H9 (cell line): ENCODE results near the gene RNF180. TPM values are rescaled to one million over a fixed set of nuclear protein-coding genes. Genes with fewer than 3 reads are reported as not detected.

Experiments
- DNase-seq: peaks from one replicate; pipeline ENCODE4 v3.0.0-alpha.2; 2017
- H2AFZ ChIP-seq: one replicate; pipeline ENCODE4 v1.6.1; 2013; ENCODE audit warnings: mild to moderate bottlenecking, low read length, control low read depth, moderate library complexity
- H2AK5ac ChIP-seq: 2 replicates; pipeline ENCODE4 v1.6.1; 2013; ENCODE audit warnings: low read length, control low read depth, mixed read lengths; ENCODE audit not compliant: insufficient read length
- H2BK120ac ChIP-seq: one replicate; pipeline ENCODE4 v1.6.1; 2013; ENCODE audit warnings: low read depth, mild to moderate bottlenecking, low read length, control low read depth, inconsistent platforms; ENCODE audit not compliant: poor library complexity, severe bottlenecking
- H2BK12ac ChIP-seq: 2 replicates; pipeline ENCODE4 v1.6.1; 2013; ENCODE audit warnings: low read length, control low read depth, mixed read lengths, low read depth; ENCODE audit not compliant: insufficient read length
- H2BK15ac ChIP-seq: 2 replicates; pipeline ENCODE4 v1.6.1; 2013; ENCODE audit warnings: low read depth, low read length, control low read depth
- H2BK20ac ChIP-seq: one replicate; pipeline ENCODE4 v1.6.1; 2013; ENCODE audit warnings: low read depth, mild to moderate bottlenecking, low read length, control low read depth, inconsistent platforms; ENCODE audit not compliant: poor library complexity, severe bottlenecking
- H2BK5ac ChIP-seq: 2 replicates; pipeline ENCODE4 v1.6.1; 2013; ENCODE audit warnings: low read length, control low read depth, mixed read lengths; ENCODE audit not compliant: insufficient read length
- H3K14ac ChIP-seq: 2 replicates; pipeline ENCODE4 v1.6.1; 2013; ENCODE audit warnings: low read length, control low read depth; ENCODE audit not compliant: insufficient read depth
- H3K18ac ChIP-seq: 2 replicates; pipeline ENCODE4 v1.6.1; 2013; ENCODE audit warnings: low read depth, mild to moderate bottlenecking, mixed read lengths, low read length, control low read depth; ENCODE audit not compliant: insufficient read length
- H3K23ac ChIP-seq: 2 replicates; pipeline ENCODE4 v1.6.1; 2013; ENCODE audit warnings: low read length, control low read depth, mixed read lengths, low read depth; ENCODE audit not compliant: insufficient read length
- H3K23me2 ChIP-seq: 2 replicates; pipeline ENCODE4 v1.6.1; 2013; ENCODE audit warnings: low read depth, mild to moderate bottlenecking, mixed read lengths, low read length, control low read depth; ENCODE audit not compliant: insufficient read length, poor library complexity, severe bottlenecking
- H3K27ac ChIP-seq: 2 replicates; pipeline ENCODE4 v1.5.1; 2013; ENCODE audit warnings: low read length, control low read depth, mixed read lengths, low read depth; ENCODE audit not compliant: insufficient read length
- H3K27me3 ChIP-seq: 2 replicates; pipeline ENCODE4 v1.6.1; 2013; ENCODE audit warnings: low read length, control low read depth, inconsistent platforms; ENCODE audit not compliant: insufficient read depth
- H3K4ac ChIP-seq: 2 replicates; pipeline ENCODE4 v1.6.1; 2013; ENCODE audit warnings: low read depth, mild to moderate bottlenecking, control low read depth, inconsistent platforms, low read length, moderate library complexity
- H3K4me1 ChIP-seq: 2 replicates; pipeline ENCODE4 v1.6.1; 2013; ENCODE audit warnings: low read length, control low read depth, inconsistent platforms; ENCODE audit not compliant: insufficient read depth
- H3K4me2 ChIP-seq: 2 replicates; pipeline ENCODE4 v1.6.1; 2013; ENCODE audit warnings: low read length, control low read depth, mixed read lengths; ENCODE audit not compliant: insufficient read length, insufficient read depth
- H3K56ac ChIP-seq: 2 replicates; pipeline ENCODE4 v1.6.1; 2013; ENCODE audit warnings: low read depth, mild to moderate bottlenecking, mixed read lengths, low read length, control low read depth; ENCODE audit not compliant: insufficient read length
- H3K79me1 ChIP-seq: 2 replicates; pipeline ENCODE4 v1.6.1; 2013; ENCODE audit warnings: low read depth, mild to moderate bottlenecking, moderate library complexity, low read length, control low read depth, inconsistent platforms; ENCODE audit not compliant: insufficient read depth, poor library complexity, severe bottlenecking
- H3K79me2 ChIP-seq: 2 replicates; pipeline ENCODE4 v1.6.1; 2013; ENCODE audit warnings: low read length, control low read depth, inconsistent platforms; ENCODE audit not compliant: insufficient read depth
- H3K9ac ChIP-seq: 2 replicates; pipeline ENCODE4 v1.6.1; 2013; ENCODE audit warnings: low read length, control low read depth, mixed read lengths; ENCODE audit not compliant: insufficient read length; ENCODE audit errors: extremely low read depth
- H3K9me3 ChIP-seq: one replicate; pipeline ENCODE4 v1.6.1; 2013; ENCODE audit warnings: low read depth, low read length, inconsistent platforms; ENCODE audit not compliant: control insufficient read depth
- H3T11ph ChIP-seq: one replicate; pipeline ENCODE4 v1.6.1; 2013; ENCODE audit warnings: mild to moderate bottlenecking, low read length, control low read depth, inconsistent platforms
- H4K20me1 ChIP-seq: one replicate; pipeline ENCODE4 v1.6.1; 2013; ENCODE audit not compliant: control insufficient read depth, insufficient read length, insufficient read depth
- H4K5ac ChIP-seq: 2 replicates; pipeline ENCODE4 v1.6.1; 2013; ENCODE audit warnings: low read depth, mild to moderate bottlenecking, mixed read lengths, low read length, control low read depth; ENCODE audit not compliant: insufficient read length
- H4K8ac ChIP-seq: replicated peaks from 2 replicates; pipeline ENCODE4 v1.6.1; 2013; ENCODE audit warnings: low read length, control low read depth, mixed read lengths, low read depth; ENCODE audit not compliant: insufficient read length
- H4K91ac ChIP-seq: 2 replicates; pipeline ENCODE4 v1.6.1; 2013; ENCODE audit warnings: low read depth, mild to moderate bottlenecking, moderate library complexity, mixed read lengths, low read length, control low read depth; ENCODE audit not compliant: insufficient read length
- H3K27ac Mint-ChIP-seq, 3 experiments: 2 replicates in 2 of 3; 3 replicates in 1 of 3; pipeline ENCODE4 v1.8.0; 2020 to 2021; ENCODE audit warnings: mixed read lengths in 3 of 3, mild to moderate bottlenecking in 1 of 3, moderate library complexity in 1 of 3
- H3K27me3 Mint-ChIP-seq: 2 replicates; pipeline ENCODE4 v1.8.0; 2021; ENCODE audit warnings: low read depth, mild to moderate bottlenecking, moderate library complexity, mixed read lengths
- H3K36me3 Mint-ChIP-seq, 3 experiments: 2 replicates in 2 of 3; 3 replicates in 1 of 3; pipeline ENCODE4 v1.8.0; 2020 to 2021; ENCODE audit warnings: low read depth in 3 of 3, mixed read lengths in 3 of 3; ENCODE audit not compliant: insufficient read depth in 1 of 3
- H3K4me1 Mint-ChIP-seq, 2 experiments: 2 replicates each; pipeline ENCODE4 v1.8.0; 2020; ENCODE audit warnings: mixed read lengths in 2 of 2
- H3K4me3 Mint-ChIP-seq, 2 experiments: 2 replicates in 1 of 2; 3 replicates in 1 of 2; pipeline ENCODE4 v1.8.0; 2020 to 2021; ENCODE audit warnings: mild to moderate bottlenecking in 2 of 2, mixed read lengths in 2 of 2, moderate library complexity in 1 of 2
- H3K9me3 Mint-ChIP-seq, 2 experiments: 2 replicates in 1 of 2; 3 replicates in 1 of 2; pipeline ENCODE4 v1.8.0; 2020; ENCODE audit warnings: mild to moderate bottlenecking in 2 of 2, mixed read lengths in 2 of 2, moderate library complexity in 1 of 2
- CTCF ChIP-seq: fragments of 200-600 bp; sonication (generic); conservative IDR thresholded peaks from 3 replicates; pipeline ENCODE4 v1.8.0; 2021; ENCODE audit warnings: antibody characterized with exemption, mild to moderate bottlenecking
- WGBS: extraction: QIAGEN DNeasy Blood & Tissue Kit; methylation state at CpG from one replicate; pipeline ENCODE4 v1.1.7; 2013; ENCODE audit warnings: missing lambda C conversion rate, low lambda C conversion rate, mixed read lengths; ENCODE audit not compliant: insufficient read length; ENCODE audit errors: extremely low coverage; 5-methylcytosine and 5-hydroxymethylcytosine counted together
- total RNA-seq: library from RNA; stranded (reverse); gene quantifications from 2 replicates; pipeline ENCODE4 v1.2.1, GENCODE V29; 2021

RNF180 gene
- total RNA-seq, 1 experiment from 2014 or later, result 2.5 TPM

DNA sequence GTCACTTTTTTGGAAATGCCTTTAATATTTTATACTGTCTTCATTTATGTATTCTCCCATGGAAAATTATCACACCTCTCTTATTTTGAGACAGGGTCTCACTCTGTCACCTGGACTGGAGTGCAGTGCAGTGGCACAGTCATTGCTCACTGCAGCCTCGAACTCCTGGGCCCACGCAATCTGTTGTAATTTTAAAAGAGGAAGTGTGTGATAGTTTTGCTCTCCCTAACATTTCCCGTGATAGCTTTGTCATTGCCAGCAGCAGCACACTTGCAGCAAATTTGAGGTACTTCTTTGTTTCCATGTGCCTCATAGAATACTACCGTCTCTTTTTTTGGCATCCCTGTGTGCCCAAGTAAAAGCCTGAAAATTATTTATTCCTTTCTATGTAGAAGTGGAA is 103.5 kb downstream of the RNF180 start:
- DNase-seq, result no peak
- Histone ChIP-seq H4K5ac (no peak overlapping the region), H3K79me2 (no peaks in the 10 kb centered on the region), H3K79me1 (no peaks in the 10 kb centered on the region), H3K4ac (no peak overlapping the region), H3T11ph (no peak overlapping the region), H3K4me2 (no peak overlapping the region), H2AK5ac (no peak overlapping the region), H3K9me3 (no peaks in the 10 kb centered on the region), H2BK20ac (no peak overlapping the region), H3K56ac (no peak overlapping the region), H4K91ac (no peak overlapping the region), H3K27ac (no peak overlapping the region), H3K27me3 (no peaks in the 10 kb centered on the region), H2AFZ (no peak overlapping the region), H2BK15ac (no peak overlapping the region), H2BK12ac (no peak overlapping the region), H4K8ac (no peak overlapping the region), H3K14ac (no peak overlapping the region), H2BK5ac (no peak overlapping the region), H4K20me1 (no peaks in the 10 kb centered on the region), H3K18ac (no peak overlapping the region), H3K23me2 (no peaks in the 10 kb centered on the region), H3K23ac (no peak overlapping the region), H3K9ac (no peak overlapping the region), H3K4me1 (no peaks in the 10 kb centered on the region), H2BK120ac (no peak overlapping the region)
- Mint-ChIP-seq H3K36me3 (no peaks in the 10 kb centered on the region), H3K27me3 (no peaks in the 10 kb centered on the region), H3K9me3 (peaks cover 4 to 7% of the 10 kb centered on the region in 2 experiments; a peak in 2 of 5 replicates), H3K4me3 (no peak overlapping the region), H3K27ac (peak overlapping the region in 1 of 3 experiments; percentile 0; a peak in 2 of 7 replicates), H3K4me1 (peaks cover 0 to 6% of the 10 kb centered on the region in 2 experiments; a peak in 2 of 4 replicates)
- no CpG with 5 or more reads among the region's 4 CpGs for WGBS
- TF ChIP-seq CTCF, result no peak
